Stimulated activated CD8-positive, alpha-beta memory T cell treated with anti-CD3 and anti-CD28 coated beads, Interleukin-7, amount 100 ng/mL, for 24 hours (primary cell): ENCODE measurements around the gene ARHGAP21.

Experiments used
- DNase-seq: peaks from one replicate; pipeline ENCODE4 v3.0.0-alpha.2; 2020; ENCODE audit warnings: low read depth

The ARHGAP21 gene

GRCh38 chr10:24533981-24534380, 189.7 kb downstream of the ARHGAP21 start:
- DNase-seq, result no peak
